Islet of Langerhans (tissue), 1 donor: Measurements from ENCODE around the gene RERE.
"Not testable (repeated sequence)": the region's sequence is repeated elsewhere in the genome, so short reads cannot be mapped to it uniquely, and the experiment has no call there.

ENCODE experiments used
- FAIRE-seq: peaks from one replicate; lab custom pipeline; 2011; peaks lifted over from hg19 to GRCh38; lab: Jason Lieb, UNC

The RERE gene

GRCh38 chr1:8506456-8506855 lies 311.0 kb downstream of the RERE start:
- FAIRE-seq, result no peak

- no peak for FAIRE-seq
Measured at GRCh38 chr1:8503842-8504241, 313.6 kb downstream of the RERE start.

GRCh38 chr1:8502949-8503348 lies 314.5 kb downstream of the RERE start:
- not testable (repeated sequence) for FAIRE-seq

GRCh38 chr1:8497210-8497819 lies 320.1 kb downstream of the RERE start:
- FAIRE-seq, result no peak

- FAIRE-seq, result no peak
Measured at GRCh38 chr1:8496473-8496872, 321.0 kb downstream of the RERE start.

- no peak for FAIRE-seq
Measured at GRCh38 chr1:8495928-8496401, 321.5 kb downstream of the RERE start.

- no peak for FAIRE-seq
Measured at GRCh38 chr1:8494681-8495080, 322.8 kb downstream of the RERE start.

- FAIRE-seq, result no peak
Measured at GRCh38 chr1:8493916-8494540, 323.4 kb downstream of the RERE start.

- no peak for FAIRE-seq
Measured at GRCh38 chr1:8487249-8487648, 330.2 kb downstream of the RERE start.

- peak; percentile 81 for FAIRE-seq
Measured at GRCh38 chr1:8486047-8486446, 331.4 kb downstream of the RERE start.

- no peak for FAIRE-seq
Measured at GRCh38 chr1:8483586-8483985, 333.9 kb downstream of the RERE start.

- FAIRE-seq, result no peak
Measured at GRCh38 chr1:8482979-8483381, 334.5 kb downstream of the RERE start.

GRCh38 chr1:8481650-8482380 lies 335.6 kb downstream of the RERE start:
- no peak for FAIRE-seq

- FAIRE-seq, result no peak
Measured at GRCh38 chr1:8478566-8478965, 338.9 kb downstream of the RERE start.

- FAIRE-seq, result no peak
Measured at GRCh38 chr1:8477983-8478362, 339.5 kb downstream of the RERE start.

- FAIRE-seq, result peak; percentile 65
Measured at GRCh38 chr1:8477166-8477982, 340.1 kb downstream of the RERE start.

- no peak for FAIRE-seq
Measured at GRCh38 chr1:8476006-8476405, 341.4 kb downstream of the RERE start.

GRCh38 chr1:8474369-8474768 lies 343.1 kb downstream of the RERE start:
- FAIRE-seq, result no peak

GRCh38 chr1:8473891-8474300 lies 343.5 kb downstream of the RERE start:
- FAIRE-seq, result no peak

GRCh38 chr1:8473121-8473875 lies 344.1 kb downstream of the RERE start:
- no peak for FAIRE-seq

- FAIRE-seq, result no peak
Measured at GRCh38 chr1:8472668-8473067, 344.8 kb downstream of the RERE start.

GRCh38 chr1:8471451-8471850 lies 346.0 kb downstream of the RERE start:
- FAIRE-seq, result no peak
